ENCODE data around the gene PTPRK.

PTPRK gene

GRCh38 chr6:128242765-128243403 lies 277.5 kb downstream of the PTPRK start:
- DNase-seq, result no peak

- DNase-seq, result no peak
Measured at GRCh38 chr6:128241216-128241615, 279.2 kb downstream of the PTPRK start.

GRCh38 chr6:128240024-128240428 lies 280.4 kb downstream of the PTPRK start:
- DNase-seq, result no peak

- no peak for DNase-seq
Measured at GRCh38 chr6:128239146-128239545, 281.3 kb downstream of the PTPRK start.

- DNase-seq, result no peak
Measured at GRCh38 chr6:128238225-128238624, 282.2 kb downstream of the PTPRK start.

- no peak for DNase-seq
Measured at GRCh38 chr6:128235556-128235955, 284.8 kb downstream of the PTPRK start.

- no peak for DNase-seq
Measured at GRCh38 chr6:128233531-128233930, 286.9 kb downstream of the PTPRK start.

GRCh38 chr6:128230267-128230989 lies 290.0 kb downstream of the PTPRK start:
- DNase-seq, result no peak

- DNase-seq, result no peak
Measured at GRCh38 chr6:128225612-128226011, 294.8 kb downstream of the PTPRK start.

- no peak for DNase-seq
Measured at GRCh38 chr6:128216917-128217316, 303.5 kb downstream of the PTPRK start.

- DNase-seq, result no peak
Measured at GRCh38 chr6:128209771-128210170, 310.6 kb downstream of the PTPRK start.

GRCh38 chr6:128208851-128209580 lies 311.4 kb downstream of the PTPRK start:
- DNase-seq, result no peak

- DNase-seq, result no peak
Measured at GRCh38 chr6:128208078-128208477, 312.3 kb downstream of the PTPRK start.

GRCh38 chr6:128206610-128207426 lies 313.6 kb downstream of the PTPRK start:
- DNase-seq, result no peak

- no peak for DNase-seq
Measured at GRCh38 chr6:128204616-128205015, 315.8 kb downstream of the PTPRK start.

GRCh38 chr6:128202169-128202765 lies 318.1 kb downstream of the PTPRK start:
- DNase-seq, result no peak

GRCh38 chr6:128200789-128201188 lies 319.6 kb downstream of the PTPRK start:
- no peak for DNase-seq

- no peak for DNase-seq
Measured at GRCh38 chr6:128199461-128199860, 320.9 kb downstream of the PTPRK start.

- DNase-seq, result no peak
Measured at GRCh38 chr6:128192972-128193371, 327.4 kb downstream of the PTPRK start.

- no peak for DNase-seq
Measured at GRCh38 chr6:128188678-128189077, 331.7 kb downstream of the PTPRK start.

GRCh38 chr6:128186729-128187128 lies 333.7 kb downstream of the PTPRK start:
- no peak for DNase-seq

GRCh38 chr6:128179876-128180438 lies 340.4 kb downstream of the PTPRK start:
- DNase-seq, result no peak

Measured in stimulated activated CD4-positive, alpha-beta T cell treated with anti-CD3 and anti-CD28 coated beads, Interleukin-4, amount 100 ng/mL, for 24 hours (primary cell).